ENCODE measurements around the gene ATP1A2. TPM values are rescaled to one million over a fixed set of nuclear protein-coding genes. Genes with fewer than 3 reads are reported as not detected.

The ATP1A2 gene
- total and polyA plus RNA-seq, 7 donors, result 52.5 to 1,040 (median 523) TPM

DNA sequence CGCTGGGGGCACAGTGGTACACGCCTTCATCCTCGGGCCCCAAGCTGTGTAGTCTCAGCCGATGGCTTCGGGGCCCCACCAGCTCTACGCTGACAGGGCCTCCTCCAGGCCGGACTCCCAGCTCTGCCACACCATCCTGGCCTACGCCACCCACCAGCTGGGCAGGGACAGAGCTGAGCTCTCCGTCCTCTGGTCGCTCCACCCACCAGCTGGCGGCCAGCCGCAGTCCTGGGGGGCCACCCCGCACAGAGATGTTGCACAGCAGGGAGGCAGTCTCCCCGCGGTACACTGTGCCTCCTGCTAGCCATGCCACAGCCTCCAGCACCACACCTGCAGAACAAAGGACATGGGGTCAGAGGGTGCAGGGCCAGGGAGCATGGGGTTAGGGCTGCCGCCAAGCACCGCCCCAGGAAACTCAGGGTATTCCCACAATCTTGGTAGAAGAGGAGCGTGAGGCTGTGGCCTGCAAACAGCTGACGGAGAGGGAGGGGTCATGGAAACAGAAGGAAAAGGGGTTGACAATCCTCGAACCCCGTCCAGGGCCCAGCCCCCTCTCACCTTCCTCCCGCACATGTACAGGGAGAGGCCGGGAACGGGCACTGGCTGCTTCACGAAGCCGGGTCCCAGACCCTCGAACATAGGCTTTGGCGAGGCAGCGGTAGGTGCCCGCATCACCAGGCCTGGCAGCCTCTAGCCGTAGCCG lies 23.0 kb upstream of the ATP1A2 start:
- peaks cover 18% of the 10 kb centered on the region for H3K4me1 ChIP-seq
- TF ChIP-seq CTCF (IDR thresholded peaks at IDR 0.05), result no peak
- intact Hi-C loops (cut with DNase I), result no loop called here
- no peaks in the 10 kb centered on the region for H3K9me3 ChIP-seq
- ATAC-seq (no peak), DNase-seq (no peak)
- H3K27me3 ChIP-seq (ENCODE audit: insufficient read depth in 3 of 3, low read length in 2 of 3), result no peaks in the 10 kb centered on the region
- H3K4me3 ChIP-seq, result no peak overlapping the region
- H3K36me3 ChIP-seq (ENCODE audit: insufficient read depth in 1 of 2, low read depth in 1 of 2), result peaks cover 0 to 35% of the 10 kb centered on the region in 2 donors
- WGBS, 3 donors, result 89 to 91% (median 90%) methylated on average over 32 of the region's 32 CpGs
- H3K27ac ChIP-seq, result no peak overlapping the region

DNA sequence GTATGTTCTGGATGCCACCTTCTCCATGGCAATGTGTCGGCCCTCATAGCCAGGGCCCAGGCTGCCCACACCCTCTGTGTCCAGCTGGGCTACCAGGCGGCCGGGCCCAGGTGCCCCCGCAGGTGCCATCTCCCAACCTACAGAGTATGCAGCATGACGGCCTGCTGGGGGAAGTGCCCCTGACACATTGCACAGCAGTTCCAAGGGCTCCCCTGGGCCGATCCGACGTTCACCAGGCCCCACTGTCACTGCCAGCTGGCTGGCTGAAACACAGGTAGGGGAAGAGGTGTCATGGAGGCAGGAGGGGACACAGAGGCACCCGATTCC lies 22.5 kb upstream of the ATP1A2 start:
- no peaks in the 10 kb centered on the region for H3K27me3 ChIP-seq (ENCODE audit: insufficient read depth in 3 of 3, low read length in 2 of 3)
- DNase-seq, result no peak
- no peak overlapping the region for H3K4me3 ChIP-seq
- no peaks in the 10 kb centered on the region for H3K9me3 ChIP-seq
- H3K27ac ChIP-seq, result no peak overlapping the region
- TF ChIP-seq CTCF (IDR thresholded peaks at IDR 0.05), result no peak
- 75 to 80% (median 80%) methylated on average over 9 of the region's 9 CpGs for WGBS, 3 donors
- peaks cover 0 to 35% of the 10 kb centered on the region in 2 donors for H3K36me3 ChIP-seq (ENCODE audit: insufficient read depth in 1 of 2, low read depth in 1 of 2)
- intact Hi-C loops (cut with DNase I), result no loop called here
- ATAC-seq, result no peak
- H3K4me1 ChIP-seq, result peaks cover 23% of the 10 kb centered on the region

GRCh38 chr1:160093624-160094290 lies 21.8 kb upstream of the ATP1A2 start:
- Histone ChIP-seq H3K9me3 (no peaks in the 10 kb centered on the region), H3K4me1 (peaks cover 23% of the 10 kb centered on the region), H3K27me3 (ENCODE audit: insufficient read depth in 3 of 3, low read length in 2 of 3) (no peaks in the 10 kb centered on the region), H3K27ac (no peak overlapping the region), H3K36me3 (ENCODE audit: insufficient read depth in 1 of 2, low read depth in 1 of 2) (peaks cover 0 to 35% of the 10 kb centered on the region in 2 donors), H3K4me3 (no peak overlapping the region)
- 72 to 80% (median 74%) methylated on average over 21 of the region's 21 CpGs for WGBS, 3 donors
- TF ChIP-seq CTCF (IDR thresholded peaks at IDR 0.05), result no peak
- no peak for ATAC-seq
- intact Hi-C loops (cut with DNase I), result no loop called here
- DNase-seq, result no peak

DNA sequence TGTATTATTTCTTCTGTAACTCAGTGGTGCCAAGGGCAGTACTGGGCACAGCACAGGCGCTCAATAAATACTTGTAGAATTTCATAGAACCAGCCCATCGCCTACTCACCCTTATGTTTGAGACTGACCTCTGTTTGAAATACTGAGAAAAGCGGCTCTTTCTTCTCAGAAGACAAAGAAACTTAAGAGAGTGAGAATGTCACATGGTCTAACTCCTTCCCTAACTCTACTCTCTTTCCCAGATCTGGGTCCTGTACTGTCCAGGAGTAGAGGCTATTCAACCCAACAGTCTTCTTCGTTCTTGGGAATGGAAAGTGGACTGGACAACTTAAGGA lies 21.3 kb upstream of the ATP1A2 start:
- H3K36me3 ChIP-seq (ENCODE audit: insufficient read depth in 1 of 2, low read depth in 1 of 2), result peaks cover 0 to 35% of the 10 kb centered on the region in 2 donors
- H3K27ac ChIP-seq, result no peak overlapping the region
- DNase-seq, result no peak
- WGBS, 3 donors, result 88 to 93% (median 91%) methylated on average over 4 of the region's 4 CpGs
- intact Hi-C loops (cut with DNase I), result no loop called here
- peaks cover 26% of the 10 kb centered on the region for H3K4me1 ChIP-seq
- no peak for TF ChIP-seq CTCF (IDR thresholded peaks at IDR 0.05)
- ATAC-seq, result no peak
- no peak overlapping the region for H3K4me3 ChIP-seq
- no peaks in the 10 kb centered on the region for H3K9me3 ChIP-seq
- H3K27me3 ChIP-seq (ENCODE audit: insufficient read depth in 3 of 3, low read length in 2 of 3), result no peaks in the 10 kb centered on the region

All from psoas muscle (tissue), 8 donors.